NCI-H2029 treated with DMSO at 0.1 percent for 48 hours (cell line): ENCODE measurements around the gene PIK3R3.

Experiments used
- DNase-seq: peaks from one replicate; lab custom pipeline; 2025; lab: John Stamatoyannopoulos, UW

The PIK3R3 gene

DNA sequence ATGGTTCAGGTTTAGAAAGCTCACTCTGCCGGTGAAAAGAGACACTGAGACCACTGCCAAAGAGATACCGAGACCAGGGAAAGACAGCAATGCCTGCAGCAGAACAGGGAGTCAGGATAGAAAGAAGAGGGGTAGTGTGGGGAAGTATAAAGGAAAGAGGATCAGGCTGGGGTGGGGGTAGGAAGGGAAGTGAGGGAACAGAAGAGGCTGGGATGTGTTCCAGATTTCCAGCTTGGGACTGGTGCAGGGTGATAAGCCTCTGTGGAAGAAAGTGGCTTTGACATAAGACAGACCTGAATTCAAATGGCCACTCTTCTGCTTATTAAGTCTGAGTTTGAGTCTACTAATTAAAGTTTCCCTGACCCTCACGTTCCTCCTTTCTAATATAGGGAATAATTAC is 105.9 kb downstream of the PIK3R3 start:
- DNase-seq: no peak

DNA sequence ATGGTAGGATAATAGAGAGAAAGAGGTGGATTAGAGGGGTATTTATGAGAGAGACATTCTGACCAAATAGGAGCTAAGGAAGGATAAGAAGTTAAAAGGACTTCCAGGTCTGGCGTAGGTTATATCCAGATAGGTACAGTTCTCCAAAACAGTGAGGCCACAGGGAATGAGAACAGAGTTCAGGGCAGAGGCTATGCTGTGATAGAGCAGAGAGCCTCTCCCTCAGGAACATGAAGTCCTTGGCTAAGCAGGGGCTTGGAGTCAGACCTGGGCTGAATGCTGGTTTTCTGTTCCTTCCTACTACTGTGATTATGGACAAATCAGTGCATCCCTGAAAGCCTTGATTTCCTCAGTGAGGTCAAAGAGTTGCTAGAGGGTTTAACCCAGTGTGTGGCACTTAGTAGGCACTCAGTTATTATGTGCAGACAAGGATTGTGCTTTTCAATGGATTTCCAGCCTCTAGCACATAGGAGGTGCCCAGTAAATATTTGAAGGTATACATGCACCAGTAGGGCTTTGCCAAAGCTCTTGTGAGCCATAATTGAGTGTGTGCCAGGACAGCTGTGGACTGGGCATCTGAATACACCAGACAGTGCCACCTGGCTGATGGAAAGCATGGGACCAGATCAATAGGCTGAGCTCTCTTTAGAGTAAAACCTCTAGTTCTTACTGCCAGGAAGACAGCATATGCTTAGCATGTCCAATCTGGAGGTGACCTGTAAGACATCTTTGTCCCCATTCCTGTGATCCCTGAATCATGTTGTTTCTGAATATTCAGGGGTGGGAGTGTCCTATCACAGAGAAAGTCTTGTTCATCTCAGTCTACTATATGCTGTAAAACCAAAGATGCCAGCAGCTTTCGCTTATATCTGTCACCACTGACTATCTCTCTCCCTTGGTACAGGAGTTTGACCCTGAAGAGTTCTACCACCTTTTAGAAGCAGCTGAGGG is 111.1 kb downstream of the PIK3R3 start:
- peak; percentile 93 for DNase-seq

DNA sequence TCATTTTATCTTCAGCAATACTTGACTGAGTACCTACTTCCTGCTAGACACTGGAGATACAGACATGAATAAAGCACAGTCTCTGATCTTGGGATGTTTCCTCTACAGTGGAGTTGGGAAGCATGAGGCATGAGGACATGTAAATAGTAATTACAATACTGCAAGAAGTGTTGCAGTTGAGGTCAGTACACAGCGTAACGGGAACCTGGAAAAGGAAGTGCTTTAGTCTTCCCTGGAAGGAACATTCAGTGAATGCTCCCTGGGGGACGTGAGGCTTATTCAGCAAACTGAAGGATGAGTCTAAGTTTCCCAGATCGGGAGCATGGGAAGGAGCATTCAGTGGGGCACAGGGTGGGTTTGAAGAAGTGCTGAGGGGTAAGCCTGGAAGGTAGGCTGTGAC is 112.4 kb downstream of the PIK3R3 start:
- peak; percentile 32 for DNase-seq

DNA sequence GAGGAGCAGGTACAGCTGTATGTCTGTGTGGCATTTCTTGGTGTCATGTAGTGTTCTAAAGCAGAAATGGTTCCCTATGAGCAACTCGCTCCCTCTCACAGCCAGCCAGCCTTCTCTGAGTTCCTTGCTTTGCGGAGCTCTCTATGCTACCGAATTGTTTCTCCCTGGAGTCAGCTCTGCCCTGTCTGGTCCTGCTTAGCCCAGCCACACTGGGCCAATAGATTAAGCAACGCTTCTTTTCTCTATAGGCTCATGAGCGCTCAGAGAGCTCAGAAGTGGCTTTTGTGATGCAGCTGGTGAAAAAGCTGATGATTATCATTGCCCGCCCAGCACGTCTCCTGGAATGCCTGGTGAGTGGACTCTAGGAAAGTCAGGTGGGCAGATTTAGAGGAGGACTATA is 113.1 kb downstream of the PIK3R3 start:
- DNase-seq: no peak

DNA sequence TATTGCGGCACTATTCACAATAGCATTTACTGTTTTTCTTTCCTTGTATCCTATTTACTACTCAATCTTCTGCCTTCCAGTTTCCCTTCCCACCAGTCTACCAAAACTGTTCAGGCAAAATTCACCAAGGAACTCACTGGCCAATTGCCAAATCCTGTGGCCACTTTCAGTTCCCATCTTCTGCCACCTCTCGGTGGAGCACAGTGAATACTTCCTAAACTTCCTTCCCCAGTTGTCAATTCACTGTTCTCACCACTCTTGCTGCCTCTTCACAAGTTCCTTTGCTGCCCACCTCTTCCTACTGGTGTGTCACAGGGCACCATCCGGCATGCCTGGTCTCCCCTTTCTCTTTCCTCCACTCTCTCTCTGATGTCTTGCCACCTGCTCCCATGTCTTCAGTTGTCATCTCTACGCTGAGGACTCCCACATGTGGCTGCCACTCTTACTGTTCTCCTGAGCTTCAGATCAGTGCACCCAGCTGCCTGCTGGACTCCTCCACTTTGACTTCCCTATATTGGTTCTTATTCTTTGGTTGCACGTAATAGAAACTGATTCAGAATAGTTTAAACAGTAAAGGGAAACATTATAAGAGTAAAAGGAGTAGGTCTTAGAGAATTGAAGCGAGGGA is 114.4 kb downstream of the PIK3R3 start:
- DNase-seq: no peak

DNA sequence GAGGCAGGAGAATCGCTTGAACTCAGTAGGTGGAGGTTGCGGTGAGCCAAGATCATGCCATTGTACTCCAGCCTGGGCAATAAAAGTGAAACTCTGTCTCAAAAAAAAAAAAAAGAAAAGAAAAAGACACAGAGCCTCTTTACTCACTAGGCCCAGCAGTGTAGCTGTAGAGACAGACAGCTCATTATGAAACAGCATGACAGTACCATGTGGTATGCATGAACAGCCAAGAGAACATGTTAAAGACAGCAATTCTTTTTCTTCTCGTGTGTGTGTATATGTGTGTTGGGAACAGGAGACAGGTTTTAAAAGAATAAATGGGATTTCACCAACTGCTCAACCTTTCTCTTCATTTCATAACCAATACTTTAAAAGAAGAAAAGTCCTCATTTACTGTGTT is 118.8 kb downstream of the PIK3R3 start:
- DNase-seq: no peak

DNA sequence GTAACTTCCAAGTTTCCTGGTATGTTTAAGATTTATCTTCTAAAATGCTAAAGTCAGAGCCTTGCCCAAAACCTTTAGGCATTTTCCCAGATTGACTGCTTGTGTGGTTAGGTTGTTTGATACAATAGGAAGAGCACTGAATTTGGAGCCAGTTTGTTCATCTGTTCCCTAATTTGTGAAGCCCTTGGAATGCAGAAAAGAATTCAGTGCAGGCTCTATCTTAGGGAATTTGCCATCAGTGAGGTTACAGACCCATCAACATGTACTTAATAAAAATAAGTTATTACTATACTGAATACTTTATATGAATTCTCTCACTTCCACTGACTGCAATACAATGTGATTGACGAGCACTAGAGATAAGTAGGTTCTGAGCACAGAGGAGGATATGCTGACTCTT is 120.2 kb downstream of the PIK3R3 start:
- DNase-seq: no peak

DNA sequence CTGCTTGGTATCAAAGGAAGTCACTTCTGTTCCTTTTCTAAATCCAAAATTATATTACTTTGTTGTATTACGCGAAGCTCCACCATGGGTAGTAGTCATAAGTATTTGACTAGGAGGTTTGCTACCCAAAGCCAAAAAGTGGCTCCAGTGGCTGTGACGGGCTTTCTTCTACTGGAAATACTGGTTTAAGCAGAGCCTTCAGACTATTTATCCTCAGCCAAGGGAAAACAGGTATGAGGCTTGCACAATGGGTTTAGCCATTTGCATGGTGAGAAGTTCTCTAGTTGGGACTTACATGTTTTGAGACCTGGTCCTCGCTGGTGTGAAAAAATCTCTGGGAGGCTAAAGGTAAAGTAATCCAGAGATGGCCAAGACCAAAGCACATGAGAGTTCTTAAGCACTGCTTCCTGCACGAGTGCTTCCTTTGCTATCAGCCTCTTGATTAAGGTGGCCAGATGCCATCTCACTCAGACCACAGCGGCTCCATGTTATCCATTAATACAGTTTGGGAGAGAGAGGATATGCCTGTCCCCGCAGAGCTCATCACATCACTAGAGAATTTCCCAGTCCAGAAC is 121.2 kb downstream of the PIK3R3 start:
- DNase-seq: no peak

DNA sequence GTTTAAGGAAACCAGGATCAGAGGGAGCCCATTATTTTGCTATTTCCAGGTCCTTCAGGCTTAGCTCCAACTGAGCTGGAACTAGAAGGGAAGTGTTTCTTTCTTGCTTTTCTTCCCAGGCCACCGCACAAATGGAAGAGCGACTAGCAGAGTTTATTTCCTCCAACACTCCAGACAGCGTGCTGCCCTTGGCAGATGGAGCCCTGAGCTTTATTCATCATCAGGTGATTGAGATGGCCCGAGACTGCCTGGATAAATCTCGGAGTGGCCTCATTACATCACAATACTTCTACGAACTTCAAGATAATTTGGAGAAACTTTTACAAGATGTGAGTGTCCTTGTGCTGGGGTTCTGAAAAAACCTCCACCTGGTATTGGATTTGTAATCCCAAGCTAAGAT is 121.8 kb downstream of the PIK3R3 start:
- no peak for DNase-seq

DNA sequence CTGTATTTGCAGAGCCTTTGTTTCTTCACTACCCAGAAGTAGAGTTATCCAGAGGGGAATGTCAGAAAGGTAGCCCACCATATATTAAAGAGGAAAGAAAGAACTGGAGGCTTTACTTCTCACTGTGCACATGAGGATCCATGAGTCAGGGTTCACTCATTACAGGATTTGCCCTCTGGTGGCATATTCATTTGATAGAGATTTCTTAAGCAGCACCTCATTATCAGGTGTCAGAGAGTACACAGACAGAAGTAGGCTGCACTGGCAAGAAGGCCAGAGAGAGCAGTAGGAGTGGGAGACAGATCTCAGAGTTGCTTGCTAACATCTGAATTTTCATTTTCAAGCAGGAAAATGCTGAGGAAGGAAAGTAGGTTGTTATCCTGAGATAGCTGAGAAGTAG is 123.8 kb downstream of the PIK3R3 start:
- no peak for DNase-seq

DNA sequence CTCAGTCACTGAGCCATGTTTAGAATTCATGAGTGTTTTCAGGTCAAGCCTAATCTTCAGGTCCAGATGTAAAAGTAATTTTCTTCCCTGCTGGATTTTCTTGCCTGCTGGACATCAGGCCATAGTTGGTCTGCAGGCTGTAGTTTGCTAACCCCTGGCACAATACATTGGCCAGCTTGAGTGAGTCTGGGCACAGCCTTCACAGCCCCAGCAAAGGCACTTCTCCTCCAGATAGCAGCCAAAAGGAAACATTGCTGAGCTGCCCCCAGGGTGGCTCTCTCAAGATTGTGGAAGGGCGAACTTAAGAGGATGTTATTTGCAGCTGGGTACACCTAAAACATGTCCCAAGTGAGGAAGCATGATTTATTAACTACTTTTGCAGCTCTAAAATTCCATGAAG is 126.8 kb downstream of the PIK3R3 start:
- no peak for DNase-seq

DNA sequence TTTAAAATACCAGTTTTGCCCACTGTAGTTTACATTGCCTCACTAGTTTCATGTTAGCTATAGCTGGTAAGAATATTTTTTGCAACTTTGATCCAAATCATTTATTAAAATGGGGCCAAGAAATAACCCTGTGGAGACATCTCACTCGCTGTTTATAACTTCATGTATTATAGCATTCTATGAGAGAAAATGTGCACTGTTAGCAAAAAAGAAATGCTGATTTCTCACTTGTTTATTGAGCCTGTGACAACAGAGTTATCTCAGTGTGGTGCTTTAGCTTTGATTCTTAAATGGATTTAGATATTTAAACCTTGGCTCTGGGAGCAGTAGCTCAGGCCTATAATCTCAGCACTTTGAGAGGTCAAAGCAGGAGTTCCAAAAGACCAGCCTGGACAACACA is 127.9 kb downstream of the PIK3R3 start:
- no peak for DNase-seq

DNA sequence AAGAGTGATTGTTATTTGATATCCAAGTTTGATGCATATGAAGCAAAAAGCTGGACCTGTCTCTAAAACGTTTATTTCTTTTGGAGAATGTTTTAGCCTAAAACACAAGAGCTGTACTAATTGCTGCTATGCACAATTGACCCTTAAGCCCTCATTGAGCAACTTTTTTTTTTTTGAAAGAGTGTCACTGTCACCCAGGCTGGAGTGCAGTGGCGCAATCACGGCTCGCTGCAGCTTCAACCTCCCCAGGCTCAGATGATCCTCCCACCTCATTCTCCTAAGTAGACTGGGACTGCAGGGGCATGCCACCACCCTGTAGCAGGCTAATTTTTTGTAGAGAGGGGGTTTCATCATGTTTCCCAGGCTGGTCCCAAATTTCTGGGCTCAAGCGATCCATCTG is 129.1 kb downstream of the PIK3R3 start:
- DNase-seq: no peak

DNA sequence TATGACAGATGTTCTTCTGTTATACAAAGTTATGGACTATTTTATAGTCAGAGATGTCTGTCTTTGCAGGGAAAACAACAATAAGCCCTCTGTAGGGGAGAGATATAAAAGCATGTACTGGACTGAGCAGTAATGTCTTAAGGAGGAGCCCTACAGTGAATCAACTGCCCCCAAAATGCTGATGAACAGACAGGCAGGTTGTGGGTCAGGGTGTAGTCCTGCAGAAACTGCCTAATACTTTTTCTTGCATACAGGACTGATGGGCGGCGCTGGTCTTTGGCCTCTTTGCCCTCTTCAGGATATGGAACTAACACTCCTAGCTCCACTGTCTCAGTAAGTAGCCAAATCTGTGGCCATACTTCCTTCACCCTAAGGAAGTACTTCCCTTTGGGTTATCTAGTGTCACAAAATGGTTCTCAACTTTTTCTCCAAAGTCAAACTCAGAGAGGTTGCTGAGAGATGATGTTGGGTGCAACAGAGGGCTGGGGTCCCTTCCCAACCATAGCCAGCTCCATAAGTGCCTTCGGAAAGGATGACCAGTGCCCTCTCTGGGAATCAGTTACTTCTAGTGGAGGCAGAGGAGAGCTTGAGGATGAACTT is 129.8 kb downstream of the PIK3R3 start:
- no peak for DNase-seq

DNA sequence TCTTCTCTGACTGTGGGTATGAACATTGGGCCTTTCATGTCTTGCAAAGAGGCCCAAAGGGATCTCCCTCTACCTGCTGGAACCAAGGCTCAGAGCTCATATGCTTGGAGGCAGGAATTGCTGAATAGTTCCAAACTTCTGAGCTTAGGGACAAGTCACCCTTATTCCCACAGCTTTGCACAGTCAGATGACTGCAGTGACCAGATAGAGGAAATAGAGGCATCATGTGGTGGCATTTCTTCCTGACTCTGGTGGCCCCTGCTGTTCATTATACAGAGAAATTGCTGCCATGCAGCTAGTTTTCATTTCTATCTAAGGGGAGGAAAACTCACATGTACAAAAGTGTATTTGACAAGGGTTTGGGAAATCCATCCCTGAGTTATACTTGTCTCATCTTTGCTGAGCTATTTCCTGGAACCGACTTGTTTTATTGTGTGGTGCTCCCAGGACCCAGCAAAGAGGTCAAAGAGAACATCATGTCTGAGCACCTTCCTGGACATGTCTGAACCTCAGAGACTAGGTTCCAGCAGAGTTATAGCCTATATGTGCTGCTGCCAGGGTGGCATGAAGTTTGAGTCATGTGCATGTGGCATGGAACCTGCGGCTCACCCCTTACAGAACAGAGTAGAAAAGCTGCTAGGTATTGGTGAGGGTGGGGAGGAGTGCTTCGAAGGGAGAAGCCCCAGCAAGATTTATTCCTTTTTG is 131.2 kb downstream of the PIK3R3 start:
- DNase-seq: no peak

DNA sequence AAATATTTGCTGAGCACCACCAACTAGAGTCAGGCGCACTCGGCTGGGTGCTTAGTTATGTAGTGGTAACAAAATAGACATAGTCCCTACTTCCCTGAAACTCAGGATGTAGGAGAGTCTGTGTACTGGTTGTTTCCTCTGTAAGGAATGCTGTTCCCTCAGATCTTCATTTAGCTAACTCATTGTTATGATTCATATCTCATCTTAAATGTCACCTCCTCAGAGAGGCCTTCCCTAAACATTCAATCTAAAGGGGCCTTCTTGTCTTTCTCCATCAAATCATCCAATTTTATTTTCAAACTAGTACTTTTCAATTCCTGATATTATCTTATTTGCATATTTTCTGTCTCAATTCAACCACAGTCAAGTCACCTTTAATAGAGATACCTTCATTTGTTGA is 132.9 kb downstream of the PIK3R3 start:
- no peak for DNase-seq

DNA sequence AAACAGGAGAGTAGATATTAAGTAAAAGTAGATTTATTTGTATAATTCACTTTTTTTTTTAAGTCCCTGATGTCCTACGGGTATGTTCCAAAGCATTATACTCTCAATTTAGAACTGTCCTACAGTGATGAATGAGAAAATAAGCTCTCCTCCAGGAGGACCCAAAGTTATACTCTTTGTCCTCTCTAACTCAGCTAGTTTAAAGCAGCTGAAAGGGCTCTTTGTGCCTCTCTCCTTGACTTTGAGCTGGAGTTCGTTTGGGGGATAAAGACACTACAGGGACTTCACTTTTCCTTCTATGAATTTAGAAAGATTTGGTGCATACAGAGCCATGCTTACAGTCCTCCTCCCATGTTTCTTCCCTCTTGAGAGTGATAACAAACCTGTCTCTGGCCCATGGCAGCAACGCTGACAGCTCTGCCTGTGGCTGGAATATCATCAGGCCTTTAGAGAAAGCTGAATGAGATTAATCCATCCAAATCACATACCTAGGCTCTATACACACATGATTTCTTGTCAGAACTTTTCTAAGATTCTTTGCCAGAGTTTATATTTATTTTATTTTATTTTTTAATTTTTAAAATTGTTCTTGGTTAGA is 134.3 kb downstream of the PIK3R3 start:
- DNase-seq: no peak

DNA sequence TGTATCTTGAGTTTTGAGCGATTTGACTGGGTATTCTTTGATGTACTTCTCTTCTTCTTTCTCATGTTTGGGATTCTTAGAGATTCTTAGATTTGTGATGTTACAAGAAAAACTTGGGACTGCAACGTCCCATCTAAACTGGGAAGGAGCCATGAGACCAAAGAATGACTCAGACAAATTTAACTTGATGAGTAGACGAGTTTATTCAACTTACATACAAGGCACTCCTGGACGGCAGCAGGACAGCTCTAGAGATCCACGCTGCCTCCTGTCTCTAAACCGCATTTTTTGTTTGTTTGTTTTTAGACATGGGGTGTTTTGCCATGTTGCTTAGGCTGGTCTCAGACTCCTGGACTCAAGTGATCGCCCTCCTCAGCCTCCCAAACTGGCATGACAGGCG is 137.1 kb downstream of the PIK3R3 start:
- no peak for DNase-seq

DNA sequence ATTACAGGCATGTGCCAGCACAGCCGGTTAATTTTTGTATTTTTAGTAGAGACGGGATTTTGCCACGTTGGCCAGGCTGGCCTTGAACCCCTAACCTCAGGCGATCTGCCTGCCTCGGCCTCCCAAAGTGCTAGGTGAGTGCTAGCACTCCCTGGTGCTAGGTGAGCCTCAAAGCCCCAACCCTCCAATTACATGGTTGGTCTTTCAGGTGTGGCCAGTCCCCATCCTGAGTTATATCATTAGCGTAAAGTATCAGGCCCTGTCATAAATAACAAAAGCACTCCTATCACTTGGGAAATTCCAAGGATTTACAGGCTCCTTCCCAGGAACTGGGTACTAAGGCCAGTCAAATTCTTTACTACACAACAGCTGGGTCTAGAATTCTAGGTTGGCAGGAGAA is 138.0 kb downstream of the PIK3R3 start:
- no peak for DNase-seq
